ENCODE measurements around the gene MTHFSD. TPM values are rescaled to one million over a fixed set of nuclear protein-coding genes. Genes with fewer than 3 reads are reported as not detected.

MTHFSD gene
- total RNA-seq, 2 donors from 2014 or later: 16.9 to 35.6 TPM

GRCh38 chr16:86572606-86573005 lies 17.6 kb upstream of the MTHFSD start:
- no peak overlapping the region for H3K4me3 ChIP-seq
- peaks cover 17% of the 10 kb centered on the region for H3K4me1 ChIP-seq
- no peaks in the 10 kb centered on the region for H3K9me3 ChIP-seq
- peaks cover 0 to 61% of the 10 kb centered on the region in 2 donors for H3K27me3 ChIP-seq
- H3K36me3 ChIP-seq (replicated peaks in 1 of 2; ENCODE audit: insufficient read depth in 1 of 2, low read depth in 2 of 2): no peaks in the 10 kb centered on the region
- WGBS, 2 donors: 30 to 31% methylated on average over 8 of the region's 8 CpGs
- intact Hi-C loops (cut with DNase I): no loop called here
- no peak for TF ChIP-seq POLR2A (IDR thresholded peaks at IDR 0.05)
- TF ChIP-seq CTCF (IDR thresholded peaks at IDR 0.05): no peak
- DNase-seq (no peak), ATAC-seq (no peak)
- no peak overlapping the region for H3K27ac ChIP-seq

GRCh38 chr16:86572041-86572521 lies 17.0 kb upstream of the MTHFSD start:
- Histone ChIP-seq H3K27ac (no peak overlapping the region), H3K4me3 (no peak overlapping the region), H3K9me3 (no peaks in the 10 kb centered on the region), H3K4me1 (peaks cover 22% of the 10 kb centered on the region), H3K27me3 (peaks cover 0 to 61% of the 10 kb centered on the region in 2 donors), H3K36me3 (replicated peaks in 1 of 2; ENCODE audit: insufficient read depth in 1 of 2, low read depth in 2 of 2) (no peaks in the 10 kb centered on the region)
- intact Hi-C loops (cut with DNase I): no loop called here
- DNase-seq: no peak
- WGBS, 2 donors: 25 to 39% methylated on average over 5 to 12 of the region's 12 CpGs
- no peak for ATAC-seq
- no peak for TF ChIP-seq POLR2A (IDR thresholded peaks at IDR 0.05)
- TF ChIP-seq CTCF (IDR thresholded peaks at IDR 0.05): no peak

- H3K36me3 ChIP-seq (replicated peaks in 1 of 2; ENCODE audit: insufficient read depth in 1 of 2, low read depth in 2 of 2): no peaks in the 10 kb centered on the region
- ATAC-seq (no peak), DNase-seq (no peak)
- no peak overlapping the region for H3K4me3 ChIP-seq
- no peaks in the 10 kb centered on the region for H3K9me3 ChIP-seq
- peaks cover 0 to 61% of the 10 kb centered on the region in 2 donors for H3K27me3 ChIP-seq
- peaks cover 19% of the 10 kb centered on the region for H3K4me1 ChIP-seq
- no peak overlapping the region for H3K27ac ChIP-seq
- 31 to 32% methylated on average over 9 to 10 of the region's 10 CpGs for WGBS, 2 donors
- no peak for TF ChIP-seq POLR2A (IDR thresholded peaks at IDR 0.05)
- intact Hi-C loops (cut with DNase I): no loop called here
These were observed 16.5 kb upstream of the MTHFSD start for GRCh38 chr16:86571530-86571915.

DNA sequence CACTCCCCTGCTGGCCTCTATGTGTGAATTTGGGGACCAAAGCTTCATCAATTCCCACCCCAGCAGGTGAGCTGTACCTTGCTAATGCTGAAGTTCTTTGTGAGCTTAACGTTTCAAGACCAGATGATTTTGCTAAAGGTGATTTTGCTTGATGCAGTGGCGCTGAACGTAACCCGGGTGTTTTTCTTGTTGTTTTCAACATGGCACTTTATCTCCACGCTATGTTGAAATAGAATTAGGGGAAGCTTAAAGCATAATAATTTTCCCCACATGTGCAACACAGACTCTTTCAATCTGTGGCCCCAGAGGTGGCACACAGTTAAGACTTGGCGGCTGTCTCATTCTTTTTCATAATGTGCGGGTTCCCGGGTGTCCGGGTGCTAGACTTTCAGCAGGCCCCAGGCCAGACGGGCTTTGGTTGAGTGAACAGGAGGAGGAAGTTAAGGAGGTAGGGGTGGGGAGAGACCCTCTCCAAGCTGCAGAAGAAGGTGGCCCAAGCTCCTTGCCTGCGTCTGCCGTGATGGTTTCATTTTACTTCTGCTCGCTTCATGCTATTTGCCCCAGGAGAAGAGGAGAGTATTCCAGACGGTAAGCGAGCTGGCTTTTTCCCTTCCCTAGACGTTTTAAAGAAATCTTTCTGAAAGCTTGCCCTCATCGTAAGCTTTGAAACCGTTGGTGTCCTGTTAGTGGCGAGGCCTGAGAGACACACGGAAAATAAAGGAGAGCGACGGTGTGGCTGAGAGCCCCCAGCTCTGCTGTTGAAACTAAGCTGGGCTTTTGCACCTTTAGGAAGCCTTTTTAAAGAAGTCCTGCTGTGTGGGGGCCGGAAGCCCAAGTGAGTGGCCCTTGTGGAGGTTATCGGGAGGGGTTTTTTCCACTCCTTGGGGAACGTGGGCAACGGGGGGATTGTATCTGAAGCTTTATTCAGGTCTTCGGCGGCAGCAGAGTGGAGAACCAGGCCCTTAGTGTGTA lies 15.8 kb upstream of the MTHFSD start:
- TF ChIP-seq POLR2A (IDR thresholded peaks at IDR 0.05): no peak
- TF ChIP-seq CTCF (IDR thresholded peaks at IDR 0.05): no peak
- ATAC-seq (no peak), DNase-seq (no peak)
- 41 to 59% methylated on average over 28 of the region's 28 CpGs for WGBS, 2 donors
- H3K27me3 ChIP-seq: peaks cover 0 to 64% of the 10 kb centered on the region in 2 donors
- no peaks in the 10 kb centered on the region for H3K9me3 ChIP-seq
- peaks cover 16% of the 10 kb centered on the region for H3K4me1 ChIP-seq
- no peak overlapping the region for H3K4me3 ChIP-seq
- H3K27ac ChIP-seq: no peak overlapping the region
- intact Hi-C loops (cut with DNase I): no loop called here
- H3K36me3 ChIP-seq (replicated peaks in 1 of 2; ENCODE audit: insufficient read depth in 1 of 2, low read depth in 2 of 2): no peaks in the 10 kb centered on the region

GRCh38 chr16:86569701-86570447 lies 14.8 kb upstream of the MTHFSD start:
- intact Hi-C loops (cut with DNase I): loop anchor here (5.0 kb wide), 2 partner anchors 487 to 707 kb away; no protein-coding TSS in a partner anchor
- Histone ChIP-seq H3K4me1 (peaks cover 17% of the 10 kb centered on the region), H3K27ac (no peak overlapping the region), H3K36me3 (replicated peaks in 1 of 2; ENCODE audit: insufficient read depth in 1 of 2, low read depth in 2 of 2) (no peaks in the 10 kb centered on the region), H3K9me3 (no peaks in the 10 kb centered on the region), H3K27me3 (peaks cover 0 to 72% of the 10 kb centered on the region in 2 donors), H3K4me3 (no peak overlapping the region)
- TF ChIP-seq CTCF (IDR thresholded peaks at IDR 0.05): no peak
- TF ChIP-seq POLR2A (IDR thresholded peaks at IDR 0.05): no peak
- ATAC-seq (no peak), DNase-seq (no peak)
- 16 to 19% methylated on average over 13 of the region's 13 CpGs for WGBS, 2 donors
